Fibroblast of lung (primary cell): ENCODE measurements around the gene RTN4. TPM values are rescaled to one million over a fixed set of nuclear protein-coding genes. Genes with fewer than 3 reads are reported as not detected.
A peak's percentile ranks its signal among the peaks of the same experiment; 100 is the strongest.

Experiments
- DNase-seq, 2 donors: peaks; one replicate each; pipeline versions ENCODE4 v3.0.0 to v3.0.0-alpha.2; 2010; ENCODE audit warnings: low read depth in 2 of 2
- H2AFZ ChIP-seq: 2 replicates; pipeline ENCODE4 v1.5.1; 2012; ENCODE audit warnings: low read length, control low read depth, inconsistent platforms
- H3K27ac ChIP-seq: 2 replicates; pipeline ENCODE4 v1.5.1; 2011; ENCODE audit warnings: low read length, control low read depth; ENCODE audit not compliant: insufficient read depth
- H3K27me3 ChIP-seq: 2 replicates; pipeline ENCODE4 v1.5.1; 2011; ENCODE audit warnings: mild to moderate bottlenecking, low read length; ENCODE audit not compliant: control insufficient read depth, insufficient read depth
- H3K36me3 ChIP-seq: 2 replicates; pipeline ENCODE4 v1.5.1; 2011; ENCODE audit warnings: low read length; ENCODE audit not compliant: control insufficient read depth, insufficient read depth
- H3K4me1 ChIP-seq: 2 replicates; pipeline ENCODE4 v1.5.1; 2011; ENCODE audit warnings: low read length; ENCODE audit not compliant: control insufficient read depth, insufficient read depth; ENCODE audit errors: extremely low read depth
- H3K4me2 ChIP-seq: 2 replicates; pipeline ENCODE4 v1.5.1; 2011; ENCODE audit warnings: low read length, control low read depth; ENCODE audit not compliant: insufficient read depth; ENCODE audit errors: extremely low read depth
- H3K4me3 ChIP-seq, 4 experiments: fragments of 200-600 bp in 1 of 4; sonication (generic) in 1 of 4; replicated peaks in 1 of 4; 2 replicates each; pipeline ENCODE4 v1.5.1; 2011 to 2016; ENCODE audit warnings: low read length in 4 of 4, low read depth in 3 of 4, mild to moderate bottlenecking in 3 of 4, control low read depth in 2 of 4, inconsistent platforms in 1 of 4, mixed read lengths in 1 of 4; ENCODE audit not compliant: insufficient read depth in 1 of 4; ENCODE audit errors: control extremely low read depth in 1 of 4
- H3K79me2 ChIP-seq: 2 replicates; pipeline ENCODE4 v1.5.1; 2012; ENCODE audit warnings: mild to moderate bottlenecking, low read length, inconsistent platforms; ENCODE audit not compliant: control insufficient read depth, insufficient read depth
- H3K9ac ChIP-seq: 2 replicates; pipeline ENCODE4 v1.5.1; 2011; ENCODE audit warnings: mild to moderate bottlenecking, low read length, control low read depth; ENCODE audit not compliant: insufficient read depth
- H3K9me3 ChIP-seq: 2 replicates; pipeline ENCODE4 v1.5.1; 2012; ENCODE audit warnings: low read depth, low read length; ENCODE audit not compliant: control insufficient read depth, insufficient read depth
- H4K20me1 ChIP-seq: 2 replicates; pipeline ENCODE4 v1.5.1; 2011; ENCODE audit warnings: low read length; ENCODE audit not compliant: control insufficient read depth, insufficient read depth; ENCODE audit errors: extremely low read depth
- CTCF ChIP-seq, 2 donors: IDR thresholded peaks in 1 of 2; conservative IDR thresholded peaks in 1 of 2; 1 replicate in 1 of 2; 2 replicates in 1 of 2; pipeline ENCODE4 v1.5.1; 2011 to 2012; ENCODE audit warnings: low read length in 2 of 2, control low read depth in 1 of 2, inconsistent platforms in 1 of 2, low read depth in 1 of 2, mild to moderate bottlenecking in 1 of 2
- EZH2 ChIP-seq: IDR thresholded peaks from 2 replicates; pipeline ENCODE4 v1.5.1; 2012; ENCODE audit warnings: low read length, control low read depth, mild to moderate bottlenecking; ENCODE audit errors: missing control alignments
- polyA plus RNA-seq, 2 donors: library from polyadenylated mRNA; depleted of rRNA in 1 of 2; stranded (reverse) in 1 of 2; unstranded in 1 of 2; fragments of >200 nt; gene quantifications; 2 replicates each; pipeline ENCODE4 v1.2.1, GENCODE V29; 2011 to 2012; ENCODE audit warnings: missing spikeins in 1 of 2
- total RNA-seq: library from RNA; depleted of rRNA; stranded (reverse); fragments of >200 nt; gene quantifications from 2 replicates; pipeline ENCODE4 v1.2.1, GENCODE V29; 2014

The RTN4 gene
- total and polyA plus RNA-seq, 2 donors (not counting 1 experiment from before 2014, with no cell fraction given) = 560 to 1,326 TPM

- no peaks in the 10 kb centered on the region for H3K79me2 ChIP-seq
- H3K4me3 ChIP-seq = no peak overlapping the region
- no peaks in the 10 kb centered on the region for H4K20me1 ChIP-seq
- no peaks in the 10 kb centered on the region for H3K9me3 ChIP-seq
- H3K36me3 ChIP-seq = no peaks in the 10 kb centered on the region
- H3K4me1 ChIP-seq = no peaks in the 10 kb centered on the region
- TF ChIP-seq CTCF (conservative IDR thresholded peaks at IDR 0.05 in 1 of 2, IDR thresholded peaks at IDR 0.05 in 1 of 2; ENCODE audit: low read depth in 1 of 2, low read length in 2 of 2) = no peak
- no peak for TF ChIP-seq EZH2
- no peak overlapping the region for H3K9ac ChIP-seq
- H3K27me3 ChIP-seq = no peaks in the 10 kb centered on the region
- no peak overlapping the region for H3K4me2 ChIP-seq
- DNase-seq = no peak
- H2AFZ ChIP-seq = no peak overlapping the region
- H3K27ac ChIP-seq = no peak overlapping the region
These were observed 12.5 kb upstream of the RTN4 start for GRCh38 chr2:55062754-55063153.

- Histone ChIP-seq H4K20me1 (no peaks in the 10 kb centered on the region), H3K4me1 (no peaks in the 10 kb centered on the region), H3K27ac (no peak overlapping the region), H3K79me2 (no peaks in the 10 kb centered on the region), H3K27me3 (no peaks in the 10 kb centered on the region), H3K4me2 (no peak overlapping the region), H3K9ac (no peak overlapping the region), H3K4me3 (no peak overlapping the region), H2AFZ (no peak overlapping the region), H3K9me3 (no peaks in the 10 kb centered on the region), H3K36me3 (no peaks in the 10 kb centered on the region)
- no peak for TF ChIP-seq CTCF (conservative IDR thresholded peaks at IDR 0.05 in 1 of 2, IDR thresholded peaks at IDR 0.05 in 1 of 2; ENCODE audit: low read depth in 1 of 2, low read length in 2 of 2)
- no peak for TF ChIP-seq EZH2
- no peak for DNase-seq
These were observed 11.5 kb upstream of the RTN4 start for GRCh38 chr2:55061523-55062344.

GRCh38 chr2:55059793-55060192 lies 9.5 kb upstream of the RTN4 start:
- Histone ChIP-seq H3K4me3 (no peak overlapping the region), H3K27me3 (no peaks in the 10 kb centered on the region), H2AFZ (no peak overlapping the region), H3K36me3 (no peaks in the 10 kb centered on the region), H3K9ac (no peak overlapping the region), H3K27ac (no peak overlapping the region), H3K4me1 (no peaks in the 10 kb centered on the region), H3K4me2 (no peak overlapping the region), H3K9me3 (no peaks in the 10 kb centered on the region), H4K20me1 (no peaks in the 10 kb centered on the region), H3K79me2 (no peaks in the 10 kb centered on the region)
- DNase-seq = peak in 1 of 2 donors; percentile 42
- no peak for TF ChIP-seq EZH2
- TF ChIP-seq CTCF (conservative IDR thresholded peaks at IDR 0.05 in 1 of 2, IDR thresholded peaks at IDR 0.05 in 1 of 2; ENCODE audit: low read depth in 1 of 2, low read length in 2 of 2) = no peak
